ENCODE measurements around the gene HFM1.

Gene HFM1

DNA sequence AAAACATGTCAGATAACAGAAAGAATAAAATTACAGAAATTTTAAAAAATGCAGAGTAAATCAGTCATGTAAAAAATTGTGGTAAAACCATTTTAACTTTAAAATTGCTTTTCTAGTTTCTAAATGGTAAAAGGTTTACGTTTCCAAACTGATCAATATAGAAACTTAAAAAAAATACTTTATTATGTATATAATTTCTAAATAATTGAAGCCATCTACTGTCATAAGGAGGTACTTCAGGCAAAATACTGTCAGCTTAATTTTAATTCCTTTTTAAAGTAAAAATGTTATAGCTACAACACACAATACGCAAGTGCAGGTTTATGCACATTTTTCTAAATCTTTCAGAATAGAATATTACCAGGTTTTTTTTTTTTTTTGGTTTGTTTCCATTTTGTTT, 159.9 kb downstream of the HFM1 start:
- DNase-seq (ENCODE audit: low read depth in 2 of 3, low spot score in 2 of 3), result no peak

- no peak for DNase-seq (ENCODE audit: low read depth in 2 of 3, low spot score in 2 of 3)
Observed at GRCh38 chr1:91243171-91243570, 161.5 kb downstream of the HFM1 start.

DNA sequence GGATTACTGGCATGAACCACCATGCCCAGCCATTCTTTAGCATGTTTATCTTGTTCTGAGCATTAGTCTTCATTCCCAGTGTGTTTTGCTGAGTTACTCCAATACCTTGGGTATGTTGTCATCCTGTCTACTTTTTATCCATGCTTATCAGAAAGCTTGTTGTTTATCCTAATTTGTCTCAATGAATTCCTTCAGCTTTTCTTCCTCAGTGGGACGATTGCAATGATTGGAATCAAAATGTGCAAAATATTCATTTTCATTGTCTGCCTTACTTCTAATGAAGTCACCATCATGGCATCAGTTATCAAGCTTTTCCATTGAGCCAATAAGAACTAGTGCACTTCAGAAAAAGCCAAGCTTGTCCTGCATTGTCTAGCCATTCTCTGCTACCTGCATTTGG, 170.5 kb downstream of the HFM1 start:
- DNase-seq (ENCODE audit: low read depth in 2 of 3, low spot score in 2 of 3), result no peak

- no peak for DNase-seq (ENCODE audit: low read depth in 2 of 3, low spot score in 2 of 3)
Observed at GRCh38 chr1:91226741-91227140, 177.9 kb downstream of the HFM1 start.

GRCh38 chr1:91224878-91225277, 179.8 kb downstream of the HFM1 start:
- DNase-seq (ENCODE audit: low read depth in 2 of 3, low spot score in 2 of 3), result no peak

- DNase-seq (ENCODE audit: low read depth in 2 of 3, low spot score in 2 of 3), result no peak
Observed at GRCh38 chr1:91221017-91221416, 183.6 kb downstream of the HFM1 start.

DNA sequence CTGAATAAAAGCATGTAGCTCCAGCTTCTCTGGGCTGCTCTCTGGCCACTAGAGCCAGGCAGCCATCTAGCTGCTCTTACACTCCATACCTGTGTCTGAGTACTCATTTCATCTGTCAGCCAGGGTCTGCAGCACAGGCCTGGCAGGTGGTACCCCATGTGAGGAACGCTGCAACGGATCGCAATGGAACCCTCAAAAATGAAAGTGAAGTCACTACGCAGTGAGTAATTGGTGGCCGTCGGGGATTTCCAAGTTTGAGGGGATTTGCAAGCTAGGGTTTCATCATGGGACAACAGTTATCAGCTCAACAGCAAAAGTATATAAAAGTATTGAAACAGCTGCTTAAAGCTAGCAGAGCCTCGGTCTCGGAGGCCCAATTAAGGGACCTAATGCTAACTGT, 186.7 kb downstream of the HFM1 start:
- DNase-seq (ENCODE audit: low read depth in 2 of 3, low spot score in 2 of 3), result no peak
